PC-3 (cell line): Measurements from ENCODE around the gene GPR68. TPM values are rescaled to one million over a fixed set of nuclear protein-coding genes. Genes with fewer than 3 reads are reported as not detected.
A peak's percentile ranks its signal among the peaks of the same experiment; 100 is the strongest.

Experiments used
- ATAC-seq: fragments of 200-7000 bp; cut with Tn5 transposase; 2 replicates; pipeline ENCODE4 v1.9.1; 2020; ENCODE audit warnings: mild to moderate bottlenecking, moderate library complexity
- BruUV-seq: library from RNA; stranded (reverse); fragments of 400-500 nt; replicated peaks from 2 replicates; lab custom pipeline; 2021; lab: Mats Ljungman, UMichigan
- CTCF ChIA-PET: fragments of 300-600 bp; sonication (Branson Sonifier 250); formaldehyde crosslinking; loops from one replicate; lab custom pipeline; 2022; ENCODE audit warnings: antibody characterized with exemption; lab: Charles Lee
- POLR2A ChIA-PET: fragments of 300-600 bp; sonication (Branson Sonifier 250); formaldehyde crosslinking; loops from one replicate; lab custom pipeline; 2022; ENCODE audit warnings: antibody characterized with exemption; ENCODE audit not compliant: unreplicated experiment; lab: Charles Lee
- DNase-seq: peaks from one replicate; pipeline ENCODE4 v3.0.0-alpha.2; 2015
- H2AFZ ChIP-seq: fragments of 300-600 bp; sonication (generic); 2 replicates; pipeline ENCODE4 v1.6.0; 2016; ENCODE audit warnings: antibody characterized with exemption, low read length
- H3F3A ChIP-seq: fragments of 300-600 bp; sonication (generic); one replicate; pipeline ENCODE4 v1.6.0; 2017; ENCODE audit warnings: antibody characterized with exemption, low read length, control low read depth, mild to moderate bottlenecking; ENCODE audit not compliant: unreplicated experiment
- H3K27ac ChIP-seq: fragments of 300-600 bp; sonication (generic); 2 replicates; pipeline ENCODE4 v1.5.1; 2016; ENCODE audit warnings: mild to moderate bottlenecking, low read length
- H3K27me3 ChIP-seq: fragments of 300-600 bp; sonication (generic); 2 replicates; pipeline ENCODE4 v1.6.1; 2016; ENCODE audit warnings: low read length, mixed read lengths
- H3K36me3 ChIP-seq: fragments of 300-600 bp; sonication (generic); 2 replicates; pipeline ENCODE4 v1.6.1; 2016; ENCODE audit warnings: low read depth, mixed run types, low read length, mixed read lengths
- H3K4me1 ChIP-seq: fragments of 300-600 bp; sonication (generic); 2 replicates; pipeline ENCODE4 v1.5.1; 2016; ENCODE audit warnings: low read length; ENCODE audit not compliant: insufficient read depth
- H3K4me2 ChIP-seq: fragments of 300-600 bp; sonication (generic); 2 replicates; pipeline ENCODE4 v1.6.0; 2016; ENCODE audit warnings: low read length
- H3K4me3 ChIP-seq: fragments of 300-600 bp; sonication (generic); 2 replicates; pipeline ENCODE4 v1.5.1; 2016; ENCODE audit warnings: mild to moderate bottlenecking, low read length, mixed read lengths
- H3K79me2 ChIP-seq: fragments of 300-600 bp; sonication (generic); 2 replicates; pipeline ENCODE4 v1.6.1; 2017; ENCODE audit warnings: low read length, mixed read lengths
- H3K9ac ChIP-seq: fragments of 300-600 bp; sonication (generic); 2 replicates; pipeline ENCODE4 v1.6.0; 2016; ENCODE audit warnings: mild to moderate bottlenecking, low read length
- H3K9me2 ChIP-seq: fragments of 300-600 bp; sonication (generic); replicated peaks from 2 replicates; pipeline ENCODE4 v1.6.1; 2016; ENCODE audit warnings: mixed run types, low read length, mixed read lengths
- H3K9me3 ChIP-seq: fragments of 300-600 bp; sonication (generic); 2 replicates; pipeline ENCODE4 v1.6.1; 2016; ENCODE audit warnings: low read length, mixed read lengths
- H4K20me1 ChIP-seq: fragments of 300-600 bp; sonication (generic); 2 replicates; pipeline ENCODE4 v1.6.1; 2016; ENCODE audit warnings: low read length, mixed read lengths
- EZH2 ChIP-seq: fragments of 300-600 bp; sonication (generic); IDR thresholded peaks from one replicate; pipeline ENCODE4 v1.6.1; 2017; ENCODE audit warnings: antibody characterized with exemption, mild to moderate bottlenecking, low read length; ENCODE audit not compliant: unreplicated experiment
- EZH2phosphoT487 ChIP-seq: fragments of 300-600 bp; sonication (generic); IDR thresholded peaks from 2 replicates; pipeline ENCODE4 v1.6.1; 2018; ENCODE audit warnings: mild to moderate bottlenecking, antibody characterized with exemption, low read length, borderline replicate concordance
- intact Hi-C: fragments of 100-400 bp; cut with micrococcal nuclease; formaldehyde crosslinking; loops from 2 replicates; pipeline ENCODE4 v1.9.0; 2023
- total RNA-seq: library from RNA; depleted of rRNA; stranded (reverse); fragments of >200 nt; gene quantifications from 2 replicates; pipeline ENCODE4 v1.2.3, GENCODE V29; 2014
- TF ChIP-seq, protein P1 (sequence below): fragments of 300-600 bp; sonication (generic); conservative IDR thresholded peaks from 2 replicates; pipeline ENCODE4 v1.5.1; 2017; ENCODE audit warnings: antibody characterized with exemption, low read depth, mild to moderate bottlenecking, low read length

The GPR68 gene
- total RNA-seq, 1 experiment from 2014 or later = 1.5 TPM

DNA sequence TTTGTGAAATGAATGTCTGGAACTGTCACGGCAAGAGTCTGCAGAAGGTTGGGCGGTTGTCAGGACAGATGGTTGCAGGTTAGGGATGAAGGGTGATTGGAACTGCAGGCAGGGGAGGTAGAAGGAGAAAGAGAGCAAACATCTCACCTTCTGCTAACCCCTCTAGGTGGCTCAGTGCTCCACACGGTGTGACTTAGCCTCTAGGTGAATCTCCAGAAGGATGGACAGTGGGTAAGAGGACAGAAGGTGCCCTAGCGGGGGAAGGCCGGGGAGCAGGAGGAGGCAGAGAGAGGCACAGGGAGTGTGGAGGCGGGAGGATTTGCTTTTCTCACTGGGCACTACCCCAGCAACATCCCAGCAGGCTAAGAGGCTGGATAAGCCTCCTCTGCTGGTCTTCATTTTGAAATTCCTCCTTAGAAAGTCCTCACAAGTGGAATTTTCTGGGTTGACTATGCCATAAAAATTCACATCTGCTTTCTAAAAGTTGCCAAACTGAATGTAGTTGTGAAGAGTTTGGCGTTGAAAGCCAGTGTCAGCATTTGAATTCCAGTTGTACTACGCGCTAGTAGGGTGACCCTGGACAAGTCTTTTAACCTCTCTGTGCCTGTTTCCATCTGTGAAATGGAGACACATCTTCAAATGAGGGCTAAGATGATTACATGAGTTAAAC is 10.7 kb upstream of the GPR68 start:
- no peak overlapping the region for H3K4me2 ChIP-seq
- H3K27ac ChIP-seq = no peak overlapping the region
- H2AFZ ChIP-seq = no peak overlapping the region
- CTCF ChIA-PET = no interaction called here
- H3K27me3 ChIP-seq = no peaks in the 10 kb centered on the region
- H3K9me3 ChIP-seq = no peaks in the 10 kb centered on the region
- no peaks in the 10 kb centered on the region for H3K36me3 ChIP-seq
- no peaks in the 10 kb centered on the region for H4K20me1 ChIP-seq
- no peaks in the 10 kb centered on the region for H3K79me2 ChIP-seq
- no TSS peak for BruUV-seq
- no peaks in the 10 kb centered on the region for H3K9me2 ChIP-seq
- no peak overlapping the region for H3K9ac ChIP-seq
- H3F3A ChIP-seq = no peaks in the 10 kb centered on the region
- POLR2A ChIA-PET = no interaction called here
- TF ChIP-seq EZH2 = no peak
- TF ChIP-seq EZH2phosphoT487 = no peak
- TF ChIP-seq, protein P1, sequence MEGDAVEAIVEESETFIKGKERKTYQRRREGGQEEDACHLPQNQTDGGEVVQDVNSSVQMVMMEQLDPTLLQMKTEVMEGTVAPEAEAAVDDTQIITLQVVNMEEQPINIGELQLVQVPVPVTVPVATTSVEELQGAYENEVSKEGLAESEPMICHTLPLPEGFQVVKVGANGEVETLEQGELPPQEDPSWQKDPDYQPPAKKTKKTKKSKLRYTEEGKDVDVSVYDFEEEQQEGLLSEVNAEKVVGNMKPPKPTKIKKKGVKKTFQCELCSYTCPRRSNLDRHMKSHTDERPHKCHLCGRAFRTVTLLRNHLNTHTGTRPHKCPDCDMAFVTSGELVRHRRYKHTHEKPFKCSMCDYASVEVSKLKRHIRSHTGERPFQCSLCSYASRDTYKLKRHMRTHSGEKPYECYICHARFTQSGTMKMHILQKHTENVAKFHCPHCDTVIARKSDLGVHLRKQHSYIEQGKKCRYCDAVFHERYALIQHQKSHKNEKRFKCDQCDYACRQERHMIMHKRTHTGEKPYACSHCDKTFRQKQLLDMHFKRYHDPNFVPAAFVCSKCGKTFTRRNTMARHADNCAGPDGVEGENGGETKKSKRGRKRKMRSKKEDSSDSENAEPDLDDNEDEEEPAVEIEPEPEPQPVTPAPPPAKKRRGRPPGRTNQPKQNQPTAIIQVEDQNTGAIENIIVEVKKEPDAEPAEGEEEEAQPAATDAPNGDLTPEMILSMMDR = no peak
- intact Hi-C loops = no loop called here
- H3K4me3 ChIP-seq = no peak overlapping the region
- DNase-seq (no peak), ATAC-seq (0 out of 2 replicates have a peak, but pooled peaks have one; percentile 4)
- peaks cover 13% of the 10 kb centered on the region; the same call in 1 of the 2 replicates for H3K4me1 ChIP-seq

DNA sequence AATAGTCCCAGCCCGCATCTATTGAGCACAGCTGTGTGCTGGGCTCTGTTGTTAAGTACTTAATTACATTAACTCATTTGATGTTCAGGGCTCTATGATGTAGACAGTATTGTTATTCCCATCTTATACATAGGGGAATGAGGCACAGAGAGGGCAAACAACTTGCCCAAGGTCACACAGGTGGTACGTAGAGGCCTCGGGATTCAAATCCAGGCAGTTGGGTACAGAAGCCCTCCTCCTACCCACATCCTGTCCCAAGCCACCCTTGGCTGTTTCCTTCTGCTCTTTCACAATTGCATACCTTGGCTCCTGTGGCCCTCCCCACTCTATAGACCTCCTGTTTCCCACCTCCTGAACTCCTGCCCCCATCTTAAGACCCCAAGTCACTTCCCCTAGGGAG is 10.0 kb upstream of the GPR68 start:
- no peaks in the 10 kb centered on the region for H3K27me3 ChIP-seq
- ATAC-seq (no peak), DNase-seq (no peak)
- peaks cover 19% of the 10 kb centered on the region for H3K4me1 ChIP-seq
- ChIA-PET POLR2A (no interaction called here), CTCF (no interaction called here)
- TF ChIP-seq EZH2 = no peak
- TF ChIP-seq EZH2phosphoT487 = no peak
- TF ChIP-seq, protein P1 = no peak
- no TSS peak for BruUV-seq
- no peak overlapping the region for H2AFZ ChIP-seq
- no peaks in the 10 kb centered on the region for H4K20me1 ChIP-seq
- no peak overlapping the region for H3K4me2 ChIP-seq
- H3K9me2 ChIP-seq = no peaks in the 10 kb centered on the region
- no peaks in the 10 kb centered on the region for H3F3A ChIP-seq
- no peaks in the 10 kb centered on the region for H3K9me3 ChIP-seq
- no peak overlapping the region for H3K4me3 ChIP-seq
- no peak overlapping the region for H3K9ac ChIP-seq
- intact Hi-C loops = no loop called here
- no peaks in the 10 kb centered on the region for H3K36me3 ChIP-seq
- no peak overlapping the region for H3K27ac ChIP-seq
- H3K79me2 ChIP-seq = no peaks in the 10 kb centered on the region

DNA sequence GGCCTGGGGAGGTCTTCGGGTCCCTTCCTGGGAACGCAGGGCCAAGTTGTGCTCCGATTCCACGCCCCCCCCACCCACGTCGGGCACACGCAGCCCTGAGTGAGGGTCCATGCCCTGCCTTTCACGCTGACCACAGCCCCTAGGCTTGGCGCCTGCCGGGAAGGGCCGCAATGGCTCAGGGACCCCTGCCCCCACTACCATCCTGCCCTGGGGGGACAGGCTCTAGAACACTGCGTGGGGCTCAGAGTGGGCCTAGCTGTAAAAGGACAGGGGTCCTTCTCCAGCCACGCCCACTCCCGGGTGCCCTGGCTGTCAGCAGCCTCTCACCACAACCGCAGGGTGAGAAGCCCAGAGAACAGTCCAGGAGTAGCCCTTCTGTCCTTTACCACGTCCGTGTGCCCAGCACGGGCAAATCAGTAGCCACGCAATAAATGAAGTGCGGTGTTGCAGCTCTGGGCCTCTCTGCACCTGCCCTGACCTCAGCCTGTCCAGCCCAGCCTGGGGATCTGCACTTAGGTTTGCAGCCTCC is 9.4 kb upstream of the GPR68 start:
- intact Hi-C loops = no loop called here
- no peaks in the 10 kb centered on the region for H3K79me2 ChIP-seq
- no peaks in the 10 kb centered on the region for H4K20me1 ChIP-seq
- H3K4me3 ChIP-seq = peak overlapping the region; percentile 71
- no peak for ATAC-seq
- peak overlapping the region; percentile 87 for H2AFZ ChIP-seq
- H3K4me2 ChIP-seq = peak overlapping the region; percentile 88
- no peaks in the 10 kb centered on the region for H3F3A ChIP-seq
- no peak for TF ChIP-seq EZH2phosphoT487
- TF ChIP-seq EZH2 = no peak
- TF ChIP-seq, protein P1 = no peak
- no peaks in the 10 kb centered on the region for H3K36me3 ChIP-seq
- CTCF ChIA-PET = no interaction called here
- no peak for DNase-seq
- no peaks in the 10 kb centered on the region for H3K9me2 ChIP-seq
- H3K27me3 ChIP-seq = no peaks in the 10 kb centered on the region
- POLR2A ChIA-PET = no interaction called here
- H3K9ac ChIP-seq = peak overlapping the region; percentile 53; the same call in 1 of the 2 replicates
- H3K9me3 ChIP-seq = no peaks in the 10 kb centered on the region
- no TSS peak for BruUV-seq
- H3K27ac ChIP-seq = no peak overlapping the region
- peaks cover 19% of the 10 kb centered on the region for H3K4me1 ChIP-seq
